Measurements from ENCODE around the gene PAXX.

Gene PAXX

DNA sequence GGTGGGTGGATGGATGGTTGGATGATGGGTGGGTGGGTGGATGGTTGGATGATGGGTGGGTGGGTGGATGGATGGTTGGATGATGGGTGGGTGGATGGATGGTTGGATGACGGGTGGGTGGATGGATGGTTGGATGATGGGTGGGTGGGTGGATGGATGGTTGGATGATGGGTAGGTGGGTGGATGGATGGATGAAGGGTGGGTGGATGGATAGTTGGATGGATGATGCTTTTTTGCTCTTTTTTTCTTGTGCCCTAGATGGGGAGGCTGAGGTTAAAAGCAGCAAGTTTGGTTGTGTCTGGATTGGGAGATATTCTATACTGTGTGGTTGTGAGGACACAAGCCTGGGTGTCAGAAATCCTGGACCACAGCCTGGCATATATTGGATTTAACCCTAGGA is 34.8 kb upstream of the PAXX start:
- Histone ChIP-seq H2BK15ac (replicated peaks; ENCODE audit: low read depth) (no peak overlapping the region), H3K27ac (ENCODE audit: low read depth, low read length) (no peak overlapping the region), H4K5ac (ENCODE audit: low read length) (no peak overlapping the region), H2BK120ac (ENCODE audit: low read depth, low read length) (no peak overlapping the region), H3K4me1 (ENCODE audit: control insufficient read depth, low read depth, low read length) (no peaks in the 10 kb centered on the region), H3K23ac (ENCODE audit: low read length) (no peak overlapping the region), H2AK5ac (ENCODE audit: low read length) (no peak overlapping the region), H2BK5ac (ENCODE audit: low read length) (no peak overlapping the region), H3K56ac (ENCODE audit: low read length) (no peak overlapping the region), H3K4me2 (ENCODE audit: low read length) (no peak overlapping the region), H3K18ac (ENCODE audit: low read length) (no peak overlapping the region), H3K9ac (ENCODE audit: low read length) (no peak overlapping the region), H3K79me1 (ENCODE audit: low read length) (no peaks in the 10 kb centered on the region), H3K79me2 (ENCODE audit: control insufficient read depth, insufficient read depth, low read length) (no peaks in the 10 kb centered on the region), H3K4ac (ENCODE audit: low read depth, low read length) (no peak overlapping the region), H3K27me3 (ENCODE audit: insufficient read depth, low read length, poor library complexity) (no peaks in the 10 kb centered on the region), H3K36me3 (ENCODE audit: control insufficient read depth, insufficient read depth, low read length) (no peaks in the 10 kb centered on the region), H4K8ac (ENCODE audit: low read depth, low read length) (no peak overlapping the region), H3K4me3 (ENCODE audit: low read length) (no peak overlapping the region)
- no peak for DNase-seq
- WGBS (ENCODE audit: extremely low coverage, insufficient coverage, low lambda C conversion rate), result 100% methylated on average over 1 of the region's 1 CpG

DNA sequence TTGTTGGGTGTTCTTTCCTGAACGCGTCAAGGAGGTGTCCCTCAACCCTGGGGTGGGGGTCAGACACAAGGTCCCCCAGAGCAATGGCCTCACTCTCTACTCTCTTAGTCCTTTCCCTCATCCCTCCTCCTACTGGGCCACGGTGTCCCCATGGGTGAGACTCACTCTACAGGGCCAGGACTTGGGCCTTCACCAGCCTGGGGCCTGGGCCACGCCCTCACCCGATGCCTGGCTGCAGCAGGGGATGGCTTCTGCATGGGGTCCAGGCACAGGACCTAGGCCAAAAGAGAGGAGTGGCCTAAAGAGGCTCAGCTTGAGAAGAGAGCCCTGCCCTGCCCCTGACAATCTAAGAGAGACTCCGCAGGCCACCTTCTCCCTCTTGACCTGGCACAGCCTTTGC is 34.3 kb upstream of the PAXX start:
- no peaks in the 10 kb centered on the region for H3K36me3 ChIP-seq (ENCODE audit: control insufficient read depth, insufficient read depth, low read length)
- WGBS (ENCODE audit: extremely low coverage, insufficient coverage, low lambda C conversion rate), result no CpG with 5 or more reads among the region's 6 CpGs

GRCh38 chr9:136958473-136958872 is 33.7 kb upstream of the PAXX start:
- Histone ChIP-seq H3K18ac (ENCODE audit: low read length) (no peak overlapping the region), H4K8ac (ENCODE audit: low read depth, low read length) (no peak overlapping the region), H3K4me3 (ENCODE audit: low read length) (no peak overlapping the region), H3K4me2 (ENCODE audit: low read length) (no peak overlapping the region), H3K23ac (ENCODE audit: low read length) (peak overlapping the region; percentile 66), H3K4ac (ENCODE audit: low read depth, low read length) (no peak overlapping the region), H3K56ac (ENCODE audit: low read length) (no peak overlapping the region), H3K36me3 (ENCODE audit: control insufficient read depth, insufficient read depth, low read length) (no peaks in the 10 kb centered on the region), H2BK15ac (replicated peaks; ENCODE audit: low read depth) (no peak overlapping the region), H3K4me1 (ENCODE audit: control insufficient read depth, low read depth, low read length) (no peaks in the 10 kb centered on the region), H3K9ac (ENCODE audit: low read length) (no peak overlapping the region), H2BK5ac (ENCODE audit: low read length) (no peak overlapping the region), H4K5ac (ENCODE audit: low read length) (no peak overlapping the region), H3K79me2 (ENCODE audit: control insufficient read depth, insufficient read depth, low read length) (no peaks in the 10 kb centered on the region), H3K79me1 (ENCODE audit: low read length) (no peaks in the 10 kb centered on the region), H2BK120ac (ENCODE audit: low read depth, low read length) (no peak overlapping the region), H3K27me3 (ENCODE audit: insufficient read depth, low read length, poor library complexity) (no peaks in the 10 kb centered on the region), H3K27ac (ENCODE audit: low read depth, low read length) (no peak overlapping the region), H2AK5ac (ENCODE audit: low read length) (no peak overlapping the region)
- DNase-seq, result no peak
- no CpG with 5 or more reads among the region's 7 CpGs for WGBS (ENCODE audit: extremely low coverage, insufficient coverage, low lambda C conversion rate)

More for the DNA sequence above, 34.3 kb upstream of the PAXX start:
- Histone ChIP-seq H3K4ac (ENCODE audit: low read depth, low read length) (no peak overlapping the region), H3K79me2 (ENCODE audit: control insufficient read depth, insufficient read depth, low read length) (no peaks in the 10 kb centered on the region), H4K5ac (ENCODE audit: low read length) (no peak overlapping the region), H4K8ac (ENCODE audit: low read depth, low read length) (no peak overlapping the region), H3K79me1 (ENCODE audit: low read length) (no peaks in the 10 kb centered on the region), H3K18ac (ENCODE audit: low read length) (no peak overlapping the region), H3K4me1 (ENCODE audit: control insufficient read depth, low read depth, low read length) (no peaks in the 10 kb centered on the region), H2BK15ac (replicated peaks; ENCODE audit: low read depth) (no peak overlapping the region), H3K4me3 (ENCODE audit: low read length) (no peak overlapping the region), H3K23ac (ENCODE audit: low read length) (no peak overlapping the region), H3K56ac (ENCODE audit: low read length) (no peak overlapping the region), H2AK5ac (ENCODE audit: low read length) (no peak overlapping the region), H3K9ac (ENCODE audit: low read length) (no peak overlapping the region), H3K27me3 (ENCODE audit: insufficient read depth, low read length, poor library complexity) (no peaks in the 10 kb centered on the region), H3K4me2 (ENCODE audit: low read length) (no peak overlapping the region), H3K27ac (ENCODE audit: low read depth, low read length) (no peak overlapping the region), H2BK120ac (ENCODE audit: low read depth, low read length) (no peak overlapping the region), H2BK5ac (ENCODE audit: low read length) (no peak overlapping the region)
- DNase-seq, result no peak

- H3K4me3 ChIP-seq (ENCODE audit: low read length), result no peak overlapping the region
- H2AK5ac ChIP-seq (ENCODE audit: low read length), result no peak overlapping the region
- no peak overlapping the region for H3K9ac ChIP-seq (ENCODE audit: low read length)
- no peak overlapping the region for H3K56ac ChIP-seq (ENCODE audit: low read length)
- H4K5ac ChIP-seq (ENCODE audit: low read length), result no peak overlapping the region
- no peak for DNase-seq
- no peak overlapping the region for H3K23ac ChIP-seq (ENCODE audit: low read length)
- H3K18ac ChIP-seq (ENCODE audit: low read length), result no peak overlapping the region
- no peaks in the 10 kb centered on the region for H3K4me1 ChIP-seq (ENCODE audit: control insufficient read depth, low read depth, low read length)
- no CpG with 5 or more reads among the region's 28 CpGs for WGBS (ENCODE audit: extremely low coverage, insufficient coverage, low lambda C conversion rate)
- no peaks in the 10 kb centered on the region for H3K36me3 ChIP-seq (ENCODE audit: control insufficient read depth, insufficient read depth, low read length)
- no peaks in the 10 kb centered on the region for H3K27me3 ChIP-seq (ENCODE audit: insufficient read depth, low read length, poor library complexity)
- H3K79me2 ChIP-seq (ENCODE audit: control insufficient read depth, insufficient read depth, low read length), result no peaks in the 10 kb centered on the region
- no peak overlapping the region for H3K27ac ChIP-seq (ENCODE audit: low read depth, low read length)
- H2BK120ac ChIP-seq (ENCODE audit: low read depth, low read length), result no peak overlapping the region
- no peaks in the 10 kb centered on the region for H3K79me1 ChIP-seq (ENCODE audit: low read length)
- H4K8ac ChIP-seq (ENCODE audit: low read depth, low read length), result no peak overlapping the region
- H3K4ac ChIP-seq (ENCODE audit: low read depth, low read length), result no peak overlapping the region
- H2BK5ac ChIP-seq (ENCODE audit: low read length), result no peak overlapping the region
- no peak overlapping the region for H3K4me2 ChIP-seq (ENCODE audit: low read length)
- H2BK15ac ChIP-seq (replicated peaks; ENCODE audit: low read depth), result no peak overlapping the region
Observed at GRCh38 chr9:136958898-136959850, 33.0 kb upstream of the PAXX start.

- H4K5ac ChIP-seq (ENCODE audit: low read length), result no peak overlapping the region
- H3K27me3 ChIP-seq (ENCODE audit: insufficient read depth, low read length, poor library complexity), result no peaks in the 10 kb centered on the region
- H2BK120ac ChIP-seq (ENCODE audit: low read depth, low read length), result no peak overlapping the region
- no peak overlapping the region for H4K8ac ChIP-seq (ENCODE audit: low read depth, low read length)
- no peaks in the 10 kb centered on the region for H3K36me3 ChIP-seq (ENCODE audit: control insufficient read depth, insufficient read depth, low read length)
- H2BK15ac ChIP-seq (replicated peaks; ENCODE audit: low read depth), result no peak overlapping the region
- no peak overlapping the region for H3K23ac ChIP-seq (ENCODE audit: low read length)
- no peak for DNase-seq
- no peak overlapping the region for H3K9ac ChIP-seq (ENCODE audit: low read length)
- WGBS (ENCODE audit: extremely low coverage, insufficient coverage, low lambda C conversion rate), result no CpG with 5 or more reads among the region's 19 CpGs
- no peak overlapping the region for H3K4me3 ChIP-seq (ENCODE audit: low read length)
- no peak overlapping the region for H2AK5ac ChIP-seq (ENCODE audit: low read length)
- H2BK5ac ChIP-seq (ENCODE audit: low read length), result no peak overlapping the region
- H3K56ac ChIP-seq (ENCODE audit: low read length), result no peak overlapping the region
- no peaks in the 10 kb centered on the region for H3K79me1 ChIP-seq (ENCODE audit: low read length)
- H3K4ac ChIP-seq (ENCODE audit: low read depth, low read length), result no peak overlapping the region
- no peak overlapping the region for H3K18ac ChIP-seq (ENCODE audit: low read length)
- H3K27ac ChIP-seq (ENCODE audit: low read depth, low read length), result no peak overlapping the region
- H3K4me2 ChIP-seq (ENCODE audit: low read length), result no peak overlapping the region
- no peaks in the 10 kb centered on the region for H3K4me1 ChIP-seq (ENCODE audit: control insufficient read depth, low read depth, low read length)
- H3K79me2 ChIP-seq (ENCODE audit: control insufficient read depth, insufficient read depth, low read length), result no peaks in the 10 kb centered on the region
Observed at GRCh38 chr9:136960212-136960937, 31.8 kb upstream of the PAXX start.
